Prostate gland (tissue), 2 donors: ENCODE data around the gene SLC25A52. TPM values are rescaled to one million over a fixed set of nuclear protein-coding genes. Genes with fewer than 3 reads are reported as not detected.

Source experiments
- DNase-seq: peaks from one replicate; pipeline ENCODE4 v3.0.0-alpha.2; 2019; ENCODE audit warnings: low spot score
- H3K27ac ChIP-seq, 2 donors: fragments of 200-600 bp; sonication (generic); 2 replicates each; pipeline ENCODE4 v1.5.1; 2017 to 2019
- H3K27me3 ChIP-seq: fragments of 200-600 bp; sonication (generic); replicated peaks from 2 replicates; pipeline ENCODE4 v1.5.1; 2019; ENCODE audit not compliant: insufficient read depth
- H3K36me3 ChIP-seq, 2 donors: fragments of 200-600 bp; sonication (generic); 1 replicate in 1 of 2; 2 replicates in 1 of 2; pipeline versions ENCODE4 v1.5.1 to v1.8.1; 2017 to 2019
- H3K4me1 ChIP-seq: fragments of 200-600 bp; sonication (generic); replicated peaks from 2 replicates; pipeline ENCODE4 v1.5.1; 2019
- H3K4me3 ChIP-seq, 2 donors: fragments of 200-600 bp; sonication (generic); 2 replicates each; pipeline ENCODE4 v1.5.1; 2017 to 2019
- H3K9me3 ChIP-seq: fragments of 200-600 bp; sonication (generic); 2 replicates; pipeline ENCODE4 v1.5.1; 2017
- CTCF ChIP-seq, 4 experiments: fragments of 200-600 bp in 2 of 4; fragments of 450-650 bp in 2 of 4; sonication (generic) in 2 of 4; IDR thresholded peaks; 1 replicate in 3 of 4; 2 replicates in 1 of 4; pipeline ENCODE4 v1.5.1; 2016 to 2019; ENCODE audit warnings: antibody characterized with exemption in 4 of 4, mild to moderate bottlenecking in 2 of 4, moderate library complexity in 2 of 4
- POLR2A ChIP-seq: fragments of 450-650 bp; IDR thresholded peaks from one replicate; pipeline ENCODE4 v1.6.1; 2016; ENCODE audit warnings: antibody characterized with exemption, mild to moderate bottlenecking
- POLR2AphosphoS5 ChIP-seq: sonication (generic); formaldehyde crosslinking; IDR thresholded peaks from one replicate; pipeline ENCODE4 v1.6.1; 2017; ENCODE audit warnings: antibody characterized with exemption
- WGBS: methylation state at CpG from one replicate; pipeline ENCODE4 v1.1.5; 2018; 5-methylcytosine and 5-hydroxymethylcytosine counted together
- intact Hi-C: fragments of 100-400 bp; cut with DNase I; formaldehyde crosslinking; loops from one replicate; pipeline ENCODE4 v1.14.2; 2022
- total RNA-seq, 2 donors: library from RNA; depleted of rRNA; stranded (reverse); fragments of >200 nt; gene quantifications; one replicate each; pipeline ENCODE4 v1.1.0, GENCODE V29; 2016

SLC25A52 gene
- total RNA-seq, 2 donors from 2014 or later = 0.18 to 1.3 TPM

DNA sequence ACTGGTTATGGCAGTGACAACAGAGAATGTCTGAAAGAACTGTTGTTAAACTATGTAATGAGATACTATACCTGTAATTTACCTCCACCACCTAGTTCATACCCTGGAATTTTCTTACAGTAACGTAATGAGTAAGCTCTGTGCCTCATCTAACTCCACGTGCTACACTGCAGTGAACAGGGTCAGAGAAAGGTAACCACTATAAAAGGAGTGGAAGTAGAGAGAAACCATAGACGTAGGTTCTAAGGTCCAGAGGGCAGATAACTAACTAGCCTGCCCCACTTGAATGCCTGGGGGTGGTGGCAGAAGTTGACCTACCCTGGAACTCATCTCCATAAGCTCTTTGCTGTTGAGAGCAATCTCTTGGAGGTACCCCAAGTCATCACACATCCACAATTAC lies 44.3 kb downstream of the SLC25A52 start:
- Histone ChIP-seq H3K27me3 (no peaks in the 10 kb centered on the region), H3K27ac (no peak overlapping the region), H3K9me3 (no peaks in the 10 kb centered on the region), H3K36me3 (no peaks in the 10 kb centered on the region), H3K4me1 (no peaks in the 10 kb centered on the region), H3K4me3 (no peak overlapping the region)
- TF ChIP-seq POLR2AphosphoS5 (no peak), POLR2A (no peak), CTCF (IDR thresholded peaks at IDR 0.05) (no peak)
- WGBS = 96% methylated on average over 3 of the region's 3 CpGs
- intact Hi-C loops = no loop called here
- no peak for DNase-seq

- Histone ChIP-seq H3K4me1 (no peaks in the 10 kb centered on the region), H3K9me3 (no peaks in the 10 kb centered on the region), H3K4me3 (no peak overlapping the region), H3K36me3 (no peaks in the 10 kb centered on the region), H3K27ac (no peak overlapping the region), H3K27me3 (no peaks in the 10 kb centered on the region)
- TF ChIP-seq POLR2A (no peak), CTCF (IDR thresholded peaks at IDR 0.05) (no peak)
- WGBS = 91% methylated on average over 3 of the region's 3 CpGs
- no peak for DNase-seq
- intact Hi-C loops = no loop called here
Measured at GRCh38 chr18:31711365-31712172, 49.1 kb downstream of the SLC25A52 start.

- Histone ChIP-seq H3K9me3 (no peaks in the 10 kb centered on the region), H3K36me3 (no peaks in the 10 kb centered on the region), H3K27ac (no peak overlapping the region), H3K4me1 (no peaks in the 10 kb centered on the region), H3K27me3 (no peaks in the 10 kb centered on the region), H3K4me3 (no peak overlapping the region)
- intact Hi-C loops = no loop called here
- WGBS = 67% methylated on average over 3 of the region's 3 CpGs
- TF ChIP-seq CTCF (IDR thresholded peaks at IDR 0.05) (no peak), POLR2A (no peak), POLR2AphosphoS5 (no peak)
- DNase-seq = no peak
Measured at GRCh38 chr18:31710826-31711225, 49.9 kb downstream of the SLC25A52 start.

Other genes starting within 250 kb of the SLC25A52 start
- under 1 TPM in 1 of 2 donors, not detected in 1; 0.50 TPM for gene TTR, start 169.0 kb downstream of the SLC25A52 start, total RNA-seq
- gene B4GALT6, start 76.3 kb downstream of the SLC25A52 start, total RNA-seq = 1 to 10 TPM; 3.5 to 9.0 TPM
- 10 to 100 TPM; 27.0 to 45.4 TPM for gene TRAPPC8, start 182.2 kb upstream of the SLC25A52 start, total RNA-seq